Sigmoid colon (tissue), 7 donors: ENCODE data around the gene TRMT112. TPM values are rescaled to one million over a fixed set of nuclear protein-coding genes. Genes with fewer than 3 reads are reported as not detected.

Experiments used
- DNase-seq: peaks from one replicate; pipeline ENCODE4 v3.0.0-alpha.2; 2019
- H3K27ac ChIP-seq, 4 donors: fragments of 200-600 bp; sonication (generic); one replicate each; pipeline ENCODE4 v1.5.1; 2016 to 2019; ENCODE audit warnings: mild to moderate bottlenecking in 1 of 4
- H3K27me3 ChIP-seq, 3 donors: fragments of 200-600 bp; sonication (generic); one replicate each; pipeline ENCODE4 v1.5.1; 2019; ENCODE audit warnings: mild to moderate bottlenecking in 1 of 3
- H3K36me3 ChIP-seq, 4 donors: fragments of 200-600 bp; sonication (generic); one replicate each; pipeline ENCODE4 v1.5.1; 2016 to 2019
- H3K4me1 ChIP-seq, 4 donors: fragments of 200-600 bp; sonication (generic); one replicate each; pipeline ENCODE4 v1.5.1; 2017 to 2019
- H3K4me3 ChIP-seq, 4 donors: fragments of 200-600 bp; sonication (generic); one replicate each; pipeline ENCODE4 v1.5.1; 2017 to 2019; ENCODE audit warnings: mild to moderate bottlenecking in 2 of 4, moderate library complexity in 1 of 4
- H3K9me3 ChIP-seq, 4 donors: fragments of 200-600 bp in 3 of 4; sonication (generic) in 3 of 4; one replicate each; pipeline versions ENCODE4 v1.5.1 to v1.6.1; 2013 to 2019
- EP300 ChIP-seq, 4 donors: sonication (generic); formaldehyde crosslinking; IDR thresholded peaks; one replicate each; pipeline ENCODE4 v1.6.1; 2017; ENCODE audit warnings: antibody characterized with exemption in 4 of 4
- POLR2A ChIP-seq, 2 donors: fragments of 450-650 bp; IDR thresholded peaks; one replicate each; pipeline ENCODE4 v1.6.1; 2016; ENCODE audit warnings: antibody characterized with exemption in 2 of 2, mild to moderate bottlenecking in 2 of 2, moderate library complexity in 2 of 2
- POLR2AphosphoS5 ChIP-seq, 4 donors: sonication (generic); formaldehyde crosslinking; IDR thresholded peaks; one replicate each; pipeline ENCODE4 v1.6.1; 2017; ENCODE audit warnings: antibody characterized with exemption in 4 of 4
- WGBS, 2 donors: extraction: QIAGEN DNeasy Blood & Tissue Kit; methylation state at CpG; one replicate each; pipeline ENCODE4 v1.1.7; 2013; 5-methylcytosine and 5-hydroxymethylcytosine counted together
- intact Hi-C: fragments of 100-400 bp; cut with DNase I; formaldehyde crosslinking; loops from one replicate; pipeline ENCODE4 v1.15.1; 2023
- polyA plus RNA-seq, 3 donors: library from polyadenylated mRNA; stranded (reverse); fragments of 200-250 nt; gene quantifications; one replicate each; pipeline ENCODE4 v1.2.3, GENCODE V29; 2013
- total RNA-seq, 4 donors: library from RNA; depleted of rRNA; stranded (reverse); fragments of >200 nt; gene quantifications; one replicate each; pipeline ENCODE4 v1.1.0, GENCODE V29; 2016
- TF ChIP-seq, protein P1 (sequence below), 4 experiments: fragments of 450-650 bp in 3 of 4; fragments of 200-600 bp in 1 of 4; IDR thresholded peaks; one replicate each; pipeline ENCODE4 v1.5.1; 2016 to 2019; ENCODE audit warnings: antibody characterized with exemption in 4 of 4, mild to moderate bottlenecking in 3 of 4, moderate library complexity in 2 of 4
- donor health status: healthy with polysubstance abuse.
- donor health status: Bipolar disorder and iron deficiency.
- donor health status: healthy.

Gene TRMT112
- total and polyA plus RNA-seq, 7 donors = 148 to 353 (median 232) TPM

DNA sequence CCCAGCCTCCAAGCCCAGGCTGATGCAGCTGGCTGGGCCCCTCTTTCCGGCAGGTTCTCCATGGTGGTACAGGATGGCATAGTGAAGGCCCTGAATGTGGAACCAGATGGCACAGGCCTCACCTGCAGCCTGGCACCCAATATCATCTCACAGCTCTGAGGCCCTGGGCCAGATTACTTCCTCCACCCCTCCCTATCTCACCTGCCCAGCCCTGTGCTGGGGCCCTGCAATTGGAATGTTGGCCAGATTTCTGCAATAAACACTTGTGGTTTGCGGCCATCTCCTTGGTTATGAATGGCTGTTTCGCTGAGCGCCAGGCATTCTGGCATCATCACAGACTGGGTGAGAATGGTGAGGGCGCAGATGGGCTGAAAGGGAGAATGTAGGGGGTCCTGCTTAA lies 4.2 kb upstream of the TRMT112 start:
- TF ChIP-seq, protein P1, sequence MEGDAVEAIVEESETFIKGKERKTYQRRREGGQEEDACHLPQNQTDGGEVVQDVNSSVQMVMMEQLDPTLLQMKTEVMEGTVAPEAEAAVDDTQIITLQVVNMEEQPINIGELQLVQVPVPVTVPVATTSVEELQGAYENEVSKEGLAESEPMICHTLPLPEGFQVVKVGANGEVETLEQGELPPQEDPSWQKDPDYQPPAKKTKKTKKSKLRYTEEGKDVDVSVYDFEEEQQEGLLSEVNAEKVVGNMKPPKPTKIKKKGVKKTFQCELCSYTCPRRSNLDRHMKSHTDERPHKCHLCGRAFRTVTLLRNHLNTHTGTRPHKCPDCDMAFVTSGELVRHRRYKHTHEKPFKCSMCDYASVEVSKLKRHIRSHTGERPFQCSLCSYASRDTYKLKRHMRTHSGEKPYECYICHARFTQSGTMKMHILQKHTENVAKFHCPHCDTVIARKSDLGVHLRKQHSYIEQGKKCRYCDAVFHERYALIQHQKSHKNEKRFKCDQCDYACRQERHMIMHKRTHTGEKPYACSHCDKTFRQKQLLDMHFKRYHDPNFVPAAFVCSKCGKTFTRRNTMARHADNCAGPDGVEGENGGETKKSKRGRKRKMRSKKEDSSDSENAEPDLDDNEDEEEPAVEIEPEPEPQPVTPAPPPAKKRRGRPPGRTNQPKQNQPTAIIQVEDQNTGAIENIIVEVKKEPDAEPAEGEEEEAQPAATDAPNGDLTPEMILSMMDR (IDR thresholded peaks at IDR 0.05) = no peak
- TF ChIP-seq POLR2A (IDR thresholded peaks at IDR 0.05) (no peak), POLR2AphosphoS5 (IDR thresholded peaks at IDR 0.05) (no peak), EP300 (IDR thresholded peaks at IDR 0.05) (no peak)
- H3K27me3 ChIP-seq = no peaks in the 10 kb centered on the region
- H3K4me1 ChIP-seq = peaks cover 0 to 19% (median 16%) of the 10 kb centered on the region in 4 donors
- peaks cover 0 to 22% (median 0%) of the 10 kb centered on the region in 4 donors for H3K36me3 ChIP-seq
- H3K4me3 ChIP-seq = no peak overlapping the region
- WGBS, 2 donors = 18 to 75% methylated on average over 5 of the region's 5 CpGs
- no peaks in the 10 kb centered on the region for H3K9me3 ChIP-seq
- intact Hi-C loops = no loop called here
- no peak overlapping the region for H3K27ac ChIP-seq
- no peak for DNase-seq

DNA sequence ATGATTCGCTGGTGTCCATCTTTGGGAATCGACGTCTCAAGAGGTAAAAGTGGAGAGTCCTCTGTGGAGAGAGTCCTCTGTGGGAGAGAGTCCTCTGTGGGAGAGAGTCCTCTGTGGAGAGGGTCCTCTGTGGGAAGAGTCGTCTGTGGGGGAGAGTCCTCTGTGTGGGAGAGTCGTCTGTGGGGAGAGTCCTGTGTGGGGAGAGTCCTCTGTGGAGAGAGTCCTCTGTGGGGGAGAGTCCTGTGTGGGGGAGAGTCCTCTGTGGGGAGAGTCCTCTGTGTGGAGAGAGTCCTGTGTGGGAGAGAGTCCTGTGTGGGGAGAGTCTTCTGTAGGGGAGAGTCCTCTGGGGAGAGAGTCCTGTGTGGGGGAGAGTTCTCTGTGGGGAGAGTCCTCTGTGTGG lies 3.7 kb upstream of the TRMT112 start:
- Histone ChIP-seq H3K36me3 (peaks cover 0 to 27% (median 3%) of the 10 kb centered on the region in 4 donors), H3K4me1 (peaks cover 0 to 23% (median 21%) of the 10 kb centered on the region in 4 donors), H3K27me3 (no peaks in the 10 kb centered on the region), H3K27ac (no peak overlapping the region), H3K9me3 (no peaks in the 10 kb centered on the region), H3K4me3 (no peak overlapping the region)
- TF ChIP-seq EP300 (IDR thresholded peaks at IDR 0.05) (no peak), POLR2A (IDR thresholded peaks at IDR 0.05) (no peak), POLR2AphosphoS5 (IDR thresholded peaks at IDR 0.05) (no peak)
- TF ChIP-seq, protein P1 (IDR thresholded peaks at IDR 0.05) = no peak
- 16 to 72% methylated on average over 5 of the region's 5 CpGs for WGBS, 2 donors
- intact Hi-C loops = no loop called here
- no peak for DNase-seq

- 25 to 72% methylated on average over 7 of the region's 7 CpGs for WGBS, 2 donors
- TF ChIP-seq POLR2A (IDR thresholded peaks at IDR 0.05) = no peak
- TF ChIP-seq, protein P1 (IDR thresholded peaks at IDR 0.05) = no peak
- no peak for TF ChIP-seq POLR2AphosphoS5 (IDR thresholded peaks at IDR 0.05)
- TF ChIP-seq EP300 (IDR thresholded peaks at IDR 0.05) = no peak
These were observed 3.2 kb upstream of the TRMT112 start for GRCh38 chr11:64320556-64320955.

DNA sequence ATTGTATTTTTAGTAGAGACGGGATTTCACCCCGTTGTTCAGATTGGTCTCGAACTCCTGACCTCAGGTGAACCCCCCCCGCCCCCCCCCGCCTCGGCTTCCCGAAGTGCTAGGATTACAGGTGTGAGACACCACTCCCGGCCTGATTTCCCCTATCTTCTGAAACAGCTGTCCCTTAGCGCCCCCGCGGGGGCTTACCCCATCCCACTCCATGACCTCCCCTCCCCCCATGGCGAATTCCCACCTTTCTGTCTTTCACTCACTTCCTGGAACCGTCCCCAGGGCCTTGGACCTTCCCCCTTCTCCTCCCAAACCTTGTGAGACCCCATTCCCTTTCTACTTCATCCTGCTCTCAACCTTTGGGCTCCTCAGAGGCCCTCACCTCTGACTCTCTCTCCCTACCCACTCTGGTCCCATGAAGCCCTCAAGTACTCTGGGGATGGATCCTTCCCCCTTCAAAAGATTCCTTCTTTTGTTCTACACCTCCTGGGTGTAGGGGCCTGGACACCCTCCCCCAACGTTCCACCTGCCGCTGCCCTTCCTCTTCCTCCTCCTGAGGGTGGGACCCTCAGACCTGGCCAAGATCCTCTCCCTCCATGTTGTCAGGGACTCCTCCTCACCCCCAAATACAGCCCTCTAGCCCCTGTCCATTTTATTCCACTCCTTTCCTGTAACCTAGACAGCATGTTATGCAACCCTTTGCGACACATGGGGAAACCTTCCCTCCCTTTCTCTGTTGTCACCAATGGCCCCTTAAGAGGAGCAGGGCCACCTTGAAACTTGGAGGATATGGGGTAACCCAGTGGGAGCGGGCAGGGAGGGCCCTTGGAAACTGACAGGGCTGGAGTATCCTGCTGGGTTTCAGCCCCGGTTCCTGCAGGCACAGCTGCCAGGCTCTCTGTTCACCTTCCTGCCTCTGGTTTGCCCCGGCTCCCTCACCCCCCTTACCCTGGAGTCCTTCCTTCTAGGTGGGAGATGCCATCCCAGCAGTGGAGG lies 1.7 kb upstream of the TRMT112 start:
- no peak for TF ChIP-seq EP300 (IDR thresholded peaks at IDR 0.05)
- TF ChIP-seq POLR2A (IDR thresholded peaks at IDR 0.05) = no peak
- no peak for TF ChIP-seq POLR2AphosphoS5 (IDR thresholded peaks at IDR 0.05)
- TF ChIP-seq, protein P1 (IDR thresholded peaks at IDR 0.05) = no peak
- Histone ChIP-seq H3K4me1 (peaks cover 0 to 24% (median 22%) of the 10 kb centered on the region in 4 donors), H3K27me3 (no peaks in the 10 kb centered on the region), H3K9me3 (no peaks in the 10 kb centered on the region), H3K27ac (peak overlapping the region; percentile 98 to 99 (median 98)), H3K4me3 (peak overlapping the region; percentile 83 to 98 (median 86)), H3K36me3 (peaks cover 10 to 46% (median 17%) of the 10 kb centered on the region in 4 donors)
- 6 to 22% methylated on average over 19 of the region's 19 CpGs for WGBS, 2 donors
- DNase-seq = peak; percentile 74
- intact Hi-C loops = loop anchor here (1.0 to 2.0 kb wide), 2 partner anchors 24 to 36 kb away; no protein-coding TSS in a partner anchor

More at GRCh38 chr11:64320556-64320955, 3.2 kb upstream of the TRMT112 start:
- DNase-seq = no peak
- Histone ChIP-seq H3K36me3 (peaks cover 2 to 31% (median 7%) of the 10 kb centered on the region in 4 donors), H3K27me3 (no peaks in the 10 kb centered on the region), H3K4me3 (no peak overlapping the region), H3K27ac (no peak overlapping the region), H3K4me1 (peaks cover 0 to 24% (median 22%) of the 10 kb centered on the region in 4 donors), H3K9me3 (no peaks in the 10 kb centered on the region)
- intact Hi-C loops = no loop called here
